Ascending aorta (tissue), 2 donors: ENCODE results near the gene CADM1. TPM values are rescaled to one million over a fixed set of nuclear protein-coding genes. Genes with fewer than 3 reads are reported as not detected.

ENCODE experiments used
- DNase-seq, 2 donors: peaks; one replicate each; pipeline ENCODE4 v3.0.0-alpha.2; 2019; ENCODE audit warnings: low spot score in 2 of 2
- H3K27ac ChIP-seq, 2 donors: fragments of 200-600 bp; sonication (generic); one replicate each; pipeline ENCODE4 v1.5.1; 2016 to 2017; ENCODE audit warnings: mild to moderate bottlenecking in 1 of 2
- H3K27me3 ChIP-seq: fragments of 200-600 bp; sonication (generic); one replicate; pipeline ENCODE4 v1.5.1; 2017
- H3K36me3 ChIP-seq, 2 donors: fragments of 200-600 bp; sonication (generic); one replicate each; pipeline ENCODE4 v1.5.1; 2016
- H3K4me1 ChIP-seq, 2 donors: fragments of 200-600 bp; sonication (generic); one replicate each; pipeline ENCODE4 v1.5.1; 2016 to 2017; ENCODE audit warnings: mild to moderate bottlenecking in 1 of 2
- H3K4me3 ChIP-seq, 2 donors: fragments of 200-600 bp; sonication (generic); one replicate each; pipeline ENCODE4 v1.5.1; 2016 to 2017; ENCODE audit warnings: mild to moderate bottlenecking in 1 of 2
- H3K9me3 ChIP-seq, 2 donors: fragments of 200-600 bp; sonication (generic); one replicate each; pipeline ENCODE4 v1.5.1; 2016
- intact Hi-C: fragments of 100-400 bp; cut with DNase I; formaldehyde crosslinking; loops from one replicate; pipeline ENCODE4 v1.15.1; 2023
- total RNA-seq: library from RNA; depleted of rRNA; stranded (reverse); fragments of >200 nt; gene quantifications from one replicate; pipeline ENCODE4 v1.1.0, GENCODE V29; 2016
- TF ChIP-seq, protein P1 (sequence below), 3 experiments: fragments of 200-600 bp in 2 of 3; fragments of 450-650 bp in 1 of 3; sonication (generic) in 2 of 3; IDR thresholded peaks; one replicate each; pipeline ENCODE4 v1.5.1; 2016 to 2019; ENCODE audit warnings: antibody characterized with exemption in 3 of 3, mild to moderate bottlenecking in 1 of 3, moderate library complexity in 1 of 3

CADM1 gene
- total RNA-seq, 1 donor from 2014 or later = 2.4 TPM

DNA sequence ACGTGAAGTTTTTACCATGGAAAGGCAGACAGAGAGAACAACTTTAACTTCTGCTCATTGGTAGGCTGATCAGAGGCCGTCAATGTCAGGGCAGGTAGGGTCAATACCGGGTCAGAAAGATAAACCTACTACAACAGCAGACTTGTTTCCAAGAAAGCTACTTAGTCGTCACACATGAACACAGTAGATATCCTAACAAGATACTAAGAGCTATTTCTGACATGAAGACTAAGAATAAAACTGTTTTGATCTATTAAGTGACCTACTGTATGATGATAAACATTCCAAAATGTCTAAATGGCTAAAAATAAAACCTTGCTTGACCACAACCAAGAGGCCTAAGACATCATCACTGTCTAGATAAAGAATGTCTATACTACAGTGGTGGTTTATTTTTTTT lies 231.3 kb downstream of the CADM1 start:
- no peaks in the 10 kb centered on the region for H3K27me3 ChIP-seq
- H3K9me3 ChIP-seq = no peaks in the 10 kb centered on the region
- H3K36me3 ChIP-seq = no peaks in the 10 kb centered on the region
- no peaks in the 10 kb centered on the region for H3K4me1 ChIP-seq
- H3K4me3 ChIP-seq = no peak overlapping the region
- TF ChIP-seq, protein P1, sequence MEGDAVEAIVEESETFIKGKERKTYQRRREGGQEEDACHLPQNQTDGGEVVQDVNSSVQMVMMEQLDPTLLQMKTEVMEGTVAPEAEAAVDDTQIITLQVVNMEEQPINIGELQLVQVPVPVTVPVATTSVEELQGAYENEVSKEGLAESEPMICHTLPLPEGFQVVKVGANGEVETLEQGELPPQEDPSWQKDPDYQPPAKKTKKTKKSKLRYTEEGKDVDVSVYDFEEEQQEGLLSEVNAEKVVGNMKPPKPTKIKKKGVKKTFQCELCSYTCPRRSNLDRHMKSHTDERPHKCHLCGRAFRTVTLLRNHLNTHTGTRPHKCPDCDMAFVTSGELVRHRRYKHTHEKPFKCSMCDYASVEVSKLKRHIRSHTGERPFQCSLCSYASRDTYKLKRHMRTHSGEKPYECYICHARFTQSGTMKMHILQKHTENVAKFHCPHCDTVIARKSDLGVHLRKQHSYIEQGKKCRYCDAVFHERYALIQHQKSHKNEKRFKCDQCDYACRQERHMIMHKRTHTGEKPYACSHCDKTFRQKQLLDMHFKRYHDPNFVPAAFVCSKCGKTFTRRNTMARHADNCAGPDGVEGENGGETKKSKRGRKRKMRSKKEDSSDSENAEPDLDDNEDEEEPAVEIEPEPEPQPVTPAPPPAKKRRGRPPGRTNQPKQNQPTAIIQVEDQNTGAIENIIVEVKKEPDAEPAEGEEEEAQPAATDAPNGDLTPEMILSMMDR (IDR thresholded peaks at IDR 0.05) = no peak
- H3K27ac ChIP-seq = no peak overlapping the region
- intact Hi-C loops = no loop called here
- DNase-seq = no peak

DNA sequence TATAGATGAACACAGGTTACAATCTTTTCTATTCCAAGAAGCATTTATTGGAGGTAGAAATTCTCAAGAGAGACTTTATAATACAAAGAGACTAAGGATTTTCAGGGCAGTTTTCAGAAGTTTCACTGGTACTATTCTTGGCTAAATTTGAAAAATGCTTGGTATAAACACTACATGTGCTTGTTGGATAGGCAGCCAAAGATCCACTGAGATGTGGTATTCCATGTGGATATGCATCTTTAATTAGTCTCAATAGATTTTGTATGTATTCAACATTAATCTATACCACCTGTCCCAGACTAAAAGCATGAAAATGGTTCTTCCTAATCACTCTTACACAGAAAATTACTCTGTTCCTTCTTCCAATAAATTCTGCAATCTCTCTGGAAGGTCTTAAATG lies 232.6 kb downstream of the CADM1 start:
- Histone ChIP-seq H3K27me3 (no peaks in the 10 kb centered on the region), H3K4me3 (no peak overlapping the region), H3K9me3 (no peaks in the 10 kb centered on the region), H3K27ac (no peak overlapping the region), H3K36me3 (no peaks in the 10 kb centered on the region), H3K4me1 (no peaks in the 10 kb centered on the region)
- intact Hi-C loops = no loop called here
- no peak for DNase-seq
- TF ChIP-seq, protein P1 (IDR thresholded peaks at IDR 0.05) = no peak

DNA sequence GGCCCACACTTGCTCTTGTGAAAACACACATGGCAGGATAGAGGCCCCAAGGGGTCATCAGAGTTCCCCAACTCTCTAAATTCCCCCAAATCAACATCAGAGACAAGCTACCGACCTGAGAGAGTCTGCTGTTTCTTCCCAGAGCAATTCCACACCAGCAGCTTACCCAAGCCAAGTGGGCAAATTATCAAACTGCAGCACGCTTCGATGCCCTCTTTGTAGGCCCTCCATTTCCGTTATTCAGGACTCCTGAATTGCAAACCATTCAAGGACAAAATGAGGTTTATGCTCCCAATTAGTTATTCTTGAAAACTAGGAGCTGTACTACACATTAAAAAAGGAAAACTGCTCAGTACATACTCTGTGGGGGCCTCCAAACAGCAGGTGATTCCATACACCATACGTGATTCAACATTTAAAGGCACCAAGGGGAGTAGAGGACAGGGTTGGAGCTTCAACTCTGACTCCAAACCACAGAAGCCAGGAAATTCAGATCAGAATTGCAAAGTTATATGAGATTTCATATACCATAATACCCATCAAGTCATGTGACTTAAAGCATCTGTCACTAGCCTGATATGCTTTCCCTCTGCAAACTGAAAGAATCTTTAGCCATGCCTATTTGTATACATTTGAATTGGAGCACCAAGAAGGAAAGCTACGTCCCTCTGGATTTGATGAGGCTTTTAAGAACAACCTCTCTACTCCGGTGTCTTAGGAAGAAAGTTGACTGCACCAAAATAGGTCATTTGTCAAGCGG lies 234.8 kb downstream of the CADM1 start:
- Histone ChIP-seq H3K27ac (no peak overlapping the region), H3K9me3 (no peaks in the 10 kb centered on the region)
- intact Hi-C loops = no loop called here

DNA sequence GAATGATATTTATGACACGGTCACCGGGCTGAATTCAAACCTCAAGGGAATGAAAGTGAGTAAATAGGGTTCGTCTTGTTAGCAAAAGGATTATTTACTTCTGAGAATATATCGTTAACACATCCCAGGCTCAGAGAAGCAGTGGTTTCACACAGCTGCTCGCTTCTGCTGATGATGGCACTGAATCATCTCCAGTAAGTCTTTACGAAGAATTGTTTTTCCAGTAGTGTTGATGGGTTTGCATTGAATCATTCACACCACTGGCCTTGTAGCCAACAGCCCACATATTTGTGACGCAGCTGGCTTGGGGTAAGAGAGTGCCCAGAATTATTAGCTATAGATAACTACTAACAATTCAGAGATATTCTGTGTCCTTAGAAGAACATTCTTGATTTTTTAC lies 236.3 kb downstream of the CADM1 start:
- H3K27ac ChIP-seq = no peak overlapping the region
- TF ChIP-seq, protein P1 (IDR thresholded peaks at IDR 0.05) = no peak
- H3K4me3 ChIP-seq = no peak overlapping the region
- no peaks in the 10 kb centered on the region for H3K4me1 ChIP-seq
- H3K36me3 ChIP-seq = no peaks in the 10 kb centered on the region
- intact Hi-C loops = no loop called here
- DNase-seq = no peak
- H3K9me3 ChIP-seq = no peaks in the 10 kb centered on the region
- H3K27me3 ChIP-seq = no peaks in the 10 kb centered on the region

More for the DNA sequence above, 234.8 kb downstream of the CADM1 start:
- Histone ChIP-seq H3K27me3 (no peaks in the 10 kb centered on the region), H3K36me3 (no peaks in the 10 kb centered on the region), H3K4me3 (no peak overlapping the region), H3K4me1 (no peaks in the 10 kb centered on the region)
- DNase-seq = no peak
- TF ChIP-seq, protein P1 (IDR thresholded peaks at IDR 0.05) = no peak

DNA sequence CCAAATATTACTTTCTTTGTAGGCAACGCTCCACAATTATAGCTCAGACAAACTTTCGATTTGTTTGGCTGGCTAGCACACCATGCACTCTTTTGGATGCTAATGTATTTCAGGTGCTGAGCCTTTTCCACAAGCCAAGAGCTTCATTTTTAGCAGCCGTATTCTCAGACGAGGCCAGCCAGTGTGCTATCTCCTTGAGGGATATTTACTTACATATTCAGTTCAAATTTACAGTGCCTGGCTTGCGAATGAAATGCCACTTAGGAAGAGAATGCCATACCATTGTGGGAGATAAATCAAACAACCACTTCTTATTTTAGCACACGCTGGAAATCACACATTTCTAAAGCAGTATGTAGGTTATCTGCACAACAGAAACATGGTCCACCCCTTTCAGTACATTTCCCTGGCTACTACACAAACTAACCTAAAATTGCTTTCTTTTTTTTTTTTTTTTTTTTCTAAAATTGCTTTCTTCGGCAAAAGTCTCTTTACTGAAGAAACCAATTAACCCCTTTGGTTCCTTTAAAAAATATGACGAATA lies 236.9 kb downstream of the CADM1 start:
- Histone ChIP-seq H3K36me3 (no peaks in the 10 kb centered on the region), H3K4me1 (no peaks in the 10 kb centered on the region), H3K9me3 (no peaks in the 10 kb centered on the region), H3K27me3 (no peaks in the 10 kb centered on the region), H3K4me3 (no peak overlapping the region), H3K27ac (no peak overlapping the region)
- DNase-seq = no peak
- TF ChIP-seq, protein P1 (IDR thresholded peaks at IDR 0.05) = no peak
- intact Hi-C loops = no loop called here
